Activated CD8-positive, alpha-beta memory T cell treated with anti-CD3 and anti-CD28 coated beads, Interleukin-2, amount 50 U/mL, for 1 hour (primary cell): ENCODE measurements around the gene LRFN3.
"Not testable (repeated sequence)": the region's sequence is repeated elsewhere in the genome, so short reads cannot be mapped to it uniquely, and the experiment has no call there.

Source experiments
- DNase-seq: peaks from one replicate; pipeline ENCODE4 v3.0.0-alpha.2; 2020; ENCODE audit errors: extremely low read depth

Gene LRFN3

DNA sequence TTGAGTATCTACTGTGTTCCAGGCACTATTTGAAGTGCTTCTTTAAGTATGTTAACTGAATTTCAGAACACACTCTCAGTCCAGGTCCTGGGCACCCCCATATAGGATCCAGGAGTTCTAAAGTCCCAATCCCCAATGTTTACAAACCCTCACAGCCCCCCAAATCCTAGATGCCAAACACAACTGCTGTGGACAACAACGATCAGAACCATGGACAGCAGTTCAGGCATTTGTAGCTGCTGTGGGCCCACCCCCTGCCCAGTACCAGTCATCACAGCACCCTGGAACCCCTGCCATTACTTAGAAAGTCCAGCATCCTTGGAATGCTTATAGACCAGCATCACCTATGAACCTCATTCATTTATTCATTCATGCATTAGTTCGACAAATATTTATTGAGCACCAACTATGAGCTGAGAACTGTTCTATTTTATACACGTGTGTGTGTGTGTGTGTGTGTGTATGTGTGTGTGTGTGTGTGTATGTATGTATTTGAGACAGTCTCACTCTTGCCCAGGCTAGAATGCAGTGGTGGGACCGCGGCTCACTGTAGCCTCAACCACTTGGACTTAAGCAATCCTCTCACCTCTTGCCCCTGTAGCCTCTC lies 39.5 kb downstream of the LRFN3 start:
- no peak for DNase-seq

DNA sequence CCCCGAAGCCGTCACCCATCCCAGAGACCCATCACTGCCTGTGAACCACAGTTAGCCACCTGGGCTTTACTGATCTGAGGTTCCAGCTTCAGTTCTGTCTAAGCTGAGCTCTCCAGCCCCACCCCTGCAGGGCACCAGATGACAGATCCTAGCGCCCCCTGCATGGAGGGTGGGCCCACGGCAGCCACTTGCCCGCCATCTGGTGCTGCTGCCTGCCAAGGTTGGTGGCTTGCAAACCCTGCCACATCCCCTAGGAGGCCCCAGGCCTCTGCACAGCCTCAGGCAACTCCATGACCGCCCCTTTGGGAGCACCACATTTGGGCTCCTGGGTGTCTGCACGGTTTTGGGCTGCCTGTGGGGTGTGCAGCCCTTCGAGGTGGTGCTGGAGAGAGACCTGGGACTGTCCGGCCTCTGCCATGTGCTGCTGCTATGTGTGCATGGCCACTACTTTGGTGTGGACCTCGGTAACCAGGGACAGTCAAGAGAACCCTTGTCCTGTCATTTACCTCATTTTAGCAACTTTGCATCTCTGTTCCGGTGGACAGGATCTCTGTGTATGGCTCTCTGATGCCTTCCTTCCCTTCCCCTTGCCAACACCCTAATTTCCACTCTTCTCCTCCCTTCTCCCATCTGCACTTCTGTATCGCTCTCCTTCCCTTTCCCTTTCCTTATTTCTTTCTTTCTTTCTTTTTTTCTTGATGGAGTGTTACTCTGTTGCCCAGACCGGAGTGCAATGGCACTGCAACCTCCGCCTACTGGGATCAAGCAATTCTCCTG lies 41.5 kb downstream of the LRFN3 start:
- DNase-seq: no peak

- DNase-seq: no peak
Observed at GRCh38 chr19:35978271-35978670, 42.1 kb downstream of the LRFN3 start.

GRCh38 chr19:35978832-35979365 lies 42.7 kb downstream of the LRFN3 start:
- DNase-seq: no peak

DNA sequence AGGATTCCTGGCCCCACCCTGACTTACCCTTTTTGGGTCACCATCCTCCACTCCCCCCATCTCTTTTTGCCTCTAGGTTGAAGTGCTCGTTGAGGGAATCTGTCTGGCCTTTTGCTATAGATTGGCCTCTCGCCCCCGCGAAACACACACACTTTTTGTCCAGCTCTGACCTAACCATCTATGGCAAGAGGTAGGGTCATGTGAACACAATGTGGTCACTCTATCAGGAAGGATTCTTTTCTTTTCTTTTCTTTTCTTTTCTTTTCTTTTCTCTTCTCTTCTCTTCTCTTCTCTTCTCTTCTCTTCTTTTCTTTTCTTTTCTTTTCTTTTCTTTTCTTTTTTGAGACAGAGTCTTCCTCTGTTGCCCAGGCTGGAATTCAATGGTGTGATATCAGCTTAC lies 44.8 kb downstream of the LRFN3 start:
- DNase-seq: not testable (repeated sequence)

- no peak for DNase-seq
Observed at GRCh38 chr19:35983177-35983576, 47.0 kb downstream of the LRFN3 start.

GRCh38 chr19:35986111-35986510 lies 49.9 kb downstream of the LRFN3 start:
- no peak for DNase-seq

- no peak for DNase-seq
Observed at GRCh38 chr19:35986664-35987570, 50.7 kb downstream of the LRFN3 start.

DNA sequence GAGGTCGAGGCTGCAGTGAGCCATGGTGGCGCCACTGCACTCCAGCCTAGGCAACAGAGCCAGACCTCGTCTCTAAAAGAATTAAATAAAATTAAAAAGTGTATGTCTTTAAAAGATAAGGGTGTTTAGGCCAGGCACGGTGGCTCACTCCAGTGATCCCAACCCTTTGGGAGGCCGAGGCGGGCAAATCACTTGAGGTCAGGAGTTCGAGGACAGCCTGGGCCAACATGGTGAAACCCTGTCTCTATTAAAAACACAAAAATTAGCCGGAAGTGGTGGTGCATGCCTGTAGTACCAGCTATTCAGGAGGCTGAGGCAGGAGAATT lies 51.4 kb downstream of the LRFN3 start:
- DNase-seq: no peak

DNA sequence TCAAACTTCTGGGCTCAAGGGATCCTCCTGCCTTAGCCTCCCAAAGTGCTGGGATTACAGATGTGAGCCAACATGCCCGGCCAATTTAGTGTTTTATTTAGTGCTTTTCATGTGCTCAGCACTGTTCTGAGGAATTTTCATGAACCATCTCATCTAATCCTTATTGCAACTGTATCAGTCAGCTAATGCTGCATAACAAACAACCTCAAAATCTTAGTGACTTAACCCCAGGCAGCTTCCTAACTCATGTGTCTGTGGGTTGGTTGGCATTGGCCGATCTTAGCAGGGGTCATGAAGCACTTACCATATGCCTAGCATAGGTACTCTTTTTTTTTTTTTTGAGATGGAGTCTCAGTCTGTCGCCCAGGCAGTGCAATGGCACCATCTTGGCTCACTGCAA lies 52.6 kb downstream of the LRFN3 start:
- DNase-seq: no peak

DNA sequence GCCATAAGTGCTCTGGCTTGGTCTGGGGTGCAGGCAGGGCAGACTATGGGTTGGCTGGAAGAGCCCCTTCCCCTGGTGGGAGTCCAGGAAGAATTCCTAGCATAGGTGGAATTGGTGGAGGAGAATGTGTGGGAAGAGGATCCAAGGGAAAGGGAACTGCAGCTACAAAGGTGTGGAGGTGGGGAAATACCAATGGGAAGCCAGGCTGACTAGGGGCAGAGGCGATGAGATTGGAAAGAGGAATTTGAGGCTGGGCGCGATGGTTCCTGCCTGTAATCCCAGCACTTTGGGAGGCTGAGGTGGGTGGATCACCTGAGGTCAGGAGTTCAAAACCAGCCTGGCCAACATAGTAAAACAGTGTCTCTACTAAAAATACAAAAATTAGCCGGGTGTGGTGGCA lies 54.0 kb downstream of the LRFN3 start:
- no peak for DNase-seq

DNA sequence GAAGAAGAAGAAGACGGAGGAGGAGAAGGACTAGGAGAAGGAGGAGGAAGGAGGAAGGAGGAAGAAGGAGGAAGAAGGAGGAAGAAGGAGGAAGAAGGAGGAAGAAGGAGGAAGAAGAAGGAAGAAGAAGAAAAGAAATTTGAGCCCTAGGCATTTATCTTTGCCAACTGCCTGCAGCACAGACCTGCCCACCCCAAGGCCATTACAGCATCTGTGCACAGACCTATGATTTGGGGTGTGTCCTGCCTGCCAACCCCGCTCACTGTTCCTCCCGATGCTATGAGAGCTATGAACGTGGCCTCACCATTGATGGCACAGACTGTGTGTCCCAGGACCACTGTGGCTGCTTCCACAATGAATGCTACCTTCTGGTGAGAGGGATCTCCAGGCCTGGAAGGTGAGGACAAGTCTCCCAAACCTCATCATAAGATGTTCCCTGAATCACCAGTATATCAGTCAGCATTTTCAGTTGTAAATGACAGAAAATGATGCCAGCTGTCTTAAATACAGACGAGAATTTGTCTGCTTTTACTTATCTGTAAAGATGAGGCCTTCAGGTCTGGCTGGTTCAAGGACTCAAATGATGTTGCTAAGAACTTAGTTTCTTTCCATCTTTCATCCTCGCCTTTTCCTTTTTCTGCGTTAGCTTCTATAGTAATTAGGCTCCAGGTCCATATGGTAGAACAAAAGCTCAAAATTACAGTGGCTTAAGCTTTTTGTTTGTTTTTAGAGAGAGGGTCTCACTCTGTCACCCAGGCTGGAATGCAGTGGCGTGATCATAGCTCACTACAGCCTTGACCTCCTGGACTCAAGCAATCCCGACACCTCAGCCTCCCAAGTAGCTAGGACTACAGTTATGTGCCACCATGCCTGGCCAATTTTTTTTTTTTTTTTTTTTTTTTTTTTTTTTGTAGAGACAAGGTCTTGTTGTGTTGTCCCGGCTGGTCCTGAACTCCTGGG lies 54.9 kb downstream of the LRFN3 start:
- DNase-seq: no peak

DNA sequence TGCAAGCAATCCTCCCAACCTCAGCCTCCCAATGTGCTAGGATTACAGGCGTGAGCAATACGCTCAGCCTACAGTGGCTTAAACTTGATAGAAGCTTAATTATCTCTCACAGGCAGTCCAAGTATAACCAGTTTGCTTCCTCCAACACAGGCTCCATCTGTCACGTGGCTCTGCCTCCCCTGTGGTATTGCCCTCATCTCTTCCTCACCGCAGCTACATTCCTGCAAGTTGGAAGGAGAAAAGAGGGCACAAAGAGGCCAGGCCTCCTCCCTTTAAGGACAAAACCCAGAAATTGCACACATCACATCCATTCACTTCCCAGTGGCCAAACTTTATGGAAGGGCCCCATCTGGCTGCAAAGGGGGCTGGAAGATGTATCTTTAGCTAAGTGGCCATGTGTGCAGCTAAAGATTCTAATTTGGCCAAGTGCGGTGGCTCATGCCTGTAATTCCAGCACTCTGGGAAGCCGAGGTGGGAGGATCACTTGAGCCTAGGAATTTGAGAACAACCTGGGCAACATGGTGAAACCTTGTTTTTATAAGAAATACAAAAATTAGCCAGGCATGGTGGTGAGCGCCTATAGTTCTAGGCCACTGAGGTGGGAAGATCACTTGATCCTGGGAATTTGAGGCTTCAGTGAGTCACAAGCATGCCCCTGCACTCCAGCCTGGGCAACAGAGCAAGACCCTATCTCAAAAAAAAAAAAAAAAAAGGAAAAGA lies 55.7 kb downstream of the LRFN3 start:
- no peak for DNase-seq

DNA sequence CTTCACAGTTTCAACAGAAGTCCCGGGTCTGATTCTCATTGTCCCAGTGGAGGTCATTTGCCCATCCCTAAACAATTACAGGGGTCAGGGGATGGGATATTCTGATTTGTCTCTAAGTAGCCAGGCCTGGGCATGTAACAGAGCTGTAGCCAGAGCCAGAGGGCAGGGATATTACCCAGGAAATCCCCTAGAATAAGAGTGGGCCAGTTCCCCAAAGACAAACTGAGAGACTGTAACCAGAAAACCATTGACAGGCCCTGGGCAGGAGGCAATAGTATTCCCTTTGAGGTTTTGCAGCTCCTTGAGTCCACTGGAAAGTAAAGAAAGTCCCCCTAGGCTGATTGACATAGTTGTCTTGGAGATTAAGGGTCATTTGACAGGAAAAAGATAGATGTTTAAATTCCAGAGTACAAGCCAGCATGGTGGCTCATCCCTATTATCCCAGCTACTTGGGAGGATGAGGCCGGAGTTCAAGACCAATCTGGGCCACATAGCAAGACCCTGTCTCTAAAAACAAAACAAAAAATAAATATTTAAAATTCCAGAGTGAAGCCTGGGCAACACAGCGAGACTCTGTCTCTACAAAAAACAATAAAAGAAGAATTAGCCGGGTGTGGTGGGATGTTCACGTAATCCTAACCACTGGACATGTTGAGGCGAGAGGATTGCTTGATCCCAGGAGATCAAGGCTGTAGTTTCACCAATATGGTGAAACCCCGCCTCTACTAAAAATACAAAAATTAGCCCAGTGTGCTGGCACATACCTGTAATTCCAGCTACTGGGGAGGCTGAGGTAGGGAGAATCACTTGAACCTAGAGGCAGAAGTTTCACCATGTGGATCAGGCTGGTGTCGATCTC lies 57.0 kb downstream of the LRFN3 start:
- DNase-seq: no peak

GRCh38 chr19:35993923-35994598 lies 57.9 kb downstream of the LRFN3 start:
- no peak for DNase-seq
